IPS-15b (cell line): ENCODE measurements around the gene WBP4.
"Not testable (repeated sequence)": the region's sequence is repeated elsewhere in the genome, so short reads cannot be mapped to it uniquely, and the experiment has no call there.

Source experiments
- H3K27me3 ChIP-seq: one replicate; pipeline ENCODE4 v1.6.1; 2013; ENCODE audit warnings: low read length; ENCODE audit not compliant: control insufficient read depth, insufficient read depth
- H3K36me3 ChIP-seq: one replicate; pipeline ENCODE4 v1.6.1; 2013; ENCODE audit warnings: low read length; ENCODE audit not compliant: control insufficient read depth, insufficient read depth
- H3K4me1 ChIP-seq: one replicate; pipeline ENCODE4 v1.6.1; 2013; ENCODE audit warnings: mild to moderate bottlenecking, low read length; ENCODE audit not compliant: control insufficient read depth, insufficient read depth
- H3K4me3 ChIP-seq: one replicate; pipeline ENCODE4 v1.5.1; 2013; ENCODE audit warnings: low read depth, low read length
- H3K9ac ChIP-seq: one replicate; pipeline ENCODE4 v1.6.1; 2013; ENCODE audit warnings: low read depth, mild to moderate bottlenecking, low read length
- H3K9me3 ChIP-seq: one replicate; pipeline ENCODE4 v1.6.1; 2013; ENCODE audit warnings: mild to moderate bottlenecking, low read length; ENCODE audit not compliant: control insufficient read depth, insufficient read depth

The WBP4 gene

DNA sequence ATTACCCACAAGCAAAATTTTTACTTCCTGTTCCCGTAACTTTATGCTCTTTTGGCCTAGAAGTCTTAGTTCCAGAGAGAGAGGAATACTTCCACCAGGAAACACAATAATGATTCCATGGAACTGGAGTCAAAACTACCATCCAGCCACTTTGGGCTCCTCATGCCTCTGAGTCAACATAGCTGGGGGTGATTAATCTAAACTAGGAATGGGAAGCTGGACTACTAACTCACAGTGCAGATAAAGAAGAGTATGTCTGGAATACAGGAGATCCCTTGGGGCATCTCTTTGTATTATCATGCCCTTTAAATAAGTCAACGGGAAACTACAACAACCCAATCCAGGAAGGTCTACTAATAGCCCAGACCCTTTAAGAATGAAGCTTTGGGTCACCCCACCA is 33.3 kb upstream of the WBP4 start:
- Histone ChIP-seq H3K4me3 (no peak overlapping the region), H3K9me3 (no peaks in the 10 kb centered on the region), H3K9ac (no peak overlapping the region), H3K36me3 (no peaks in the 10 kb centered on the region), H3K4me1 (no peaks in the 10 kb centered on the region), H3K27me3 (no peaks in the 10 kb centered on the region)

- no peaks in the 10 kb centered on the region for H3K36me3 ChIP-seq
- no peak overlapping the region for H3K4me3 ChIP-seq
- H3K9me3 ChIP-seq: no peaks in the 10 kb centered on the region
- no peaks in the 10 kb centered on the region for H3K27me3 ChIP-seq
- H3K9ac ChIP-seq: no peak overlapping the region
- H3K4me1 ChIP-seq: no peaks in the 10 kb centered on the region
These were observed 31.7 kb upstream of the WBP4 start for GRCh38 chr13:41029629-41030028.

DNA sequence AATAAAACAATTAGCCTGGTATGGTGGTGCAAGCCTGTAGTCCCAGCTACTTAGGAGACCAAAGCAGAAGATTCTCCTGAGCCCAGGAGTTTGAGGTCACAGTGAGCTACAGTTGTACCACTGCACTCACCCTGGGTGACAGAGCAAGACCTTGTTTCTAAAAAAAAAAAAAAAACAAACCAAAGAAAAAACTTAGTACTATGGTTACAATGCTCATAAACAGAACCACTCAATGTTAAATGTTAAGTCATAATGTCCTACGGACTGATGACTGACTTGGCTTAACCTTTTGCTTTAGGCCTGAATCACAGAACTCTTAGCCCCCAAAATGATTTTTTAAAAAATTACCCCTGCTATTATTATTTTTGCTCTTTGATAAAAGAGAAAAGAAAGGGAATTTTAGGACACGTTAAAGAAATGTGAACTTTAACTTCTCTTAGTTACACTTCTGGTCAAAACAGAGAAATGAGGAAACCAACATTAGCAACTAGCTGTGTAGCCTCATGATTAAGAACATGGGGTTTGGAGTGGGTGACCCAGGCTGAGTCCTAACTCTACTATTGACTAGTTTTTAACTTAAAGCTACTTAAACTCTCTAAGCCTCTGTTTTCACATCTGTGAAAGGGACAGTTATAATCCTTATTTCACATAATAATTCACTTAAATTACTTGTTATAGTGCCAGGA is 28.5 kb upstream of the WBP4 start:
- Histone ChIP-seq H3K4me3 (no peak overlapping the region), H3K36me3 (no peaks in the 10 kb centered on the region), H3K9me3 (no peaks in the 10 kb centered on the region), H3K27me3 (no peaks in the 10 kb centered on the region), H3K4me1 (peaks cover 5% of the 10 kb centered on the region), H3K9ac (no peak overlapping the region)

DNA sequence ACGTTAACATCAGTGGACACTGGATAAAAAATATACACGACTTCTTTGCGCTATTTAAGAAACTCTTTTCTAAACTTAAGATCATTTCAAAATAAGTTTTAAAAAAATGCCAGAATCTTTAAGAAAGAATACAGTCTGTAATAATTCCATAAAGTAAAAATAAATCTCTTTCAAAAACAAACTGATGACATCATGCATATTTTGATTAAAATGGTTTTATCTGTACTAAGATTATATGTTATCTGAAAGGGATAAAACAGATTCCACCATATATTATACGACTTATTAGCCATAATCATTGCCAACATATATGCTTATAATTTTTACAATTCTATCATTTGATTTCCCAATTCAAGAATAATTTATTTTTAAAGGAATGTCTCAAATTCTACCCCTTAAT is 26.9 kb upstream of the WBP4 start:
- H3K9me3 ChIP-seq: no peaks in the 10 kb centered on the region
- H3K27me3 ChIP-seq: no peaks in the 10 kb centered on the region
- H3K4me3 ChIP-seq: no peak overlapping the region
- H3K36me3 ChIP-seq: no peaks in the 10 kb centered on the region
- no peak overlapping the region for H3K9ac ChIP-seq
- H3K4me1 ChIP-seq: peaks cover 5% of the 10 kb centered on the region

- no peaks in the 10 kb centered on the region for H3K9me3 ChIP-seq
- H3K4me1 ChIP-seq: peaks cover 5% of the 10 kb centered on the region
These were observed 26.4 kb upstream of the WBP4 start for GRCh38 chr13:41034881-41035280.

GRCh38 chr13:41036557-41036956 is 24.8 kb upstream of the WBP4 start:
- not testable (repeated sequence) for H3K9ac ChIP-seq, H3K9me3 ChIP-seq, H3K4me1 ChIP-seq, H3K27me3 ChIP-seq, H3K4me3 ChIP-seq, H3K36me3 ChIP-seq

More at GRCh38 chr13:41034881-41035280, 26.4 kb upstream of the WBP4 start:
- Histone ChIP-seq H3K9ac (no peak overlapping the region), H3K36me3 (no peaks in the 10 kb centered on the region), H3K4me3 (no peak overlapping the region), H3K27me3 (no peaks in the 10 kb centered on the region)

GRCh38 chr13:41039746-41040145 is 21.6 kb upstream of the WBP4 start:
- H3K36me3 ChIP-seq: no peaks in the 10 kb centered on the region
- H3K27me3 ChIP-seq: no peaks in the 10 kb centered on the region
- H3K4me1 ChIP-seq: peaks cover 5% of the 10 kb centered on the region
- H3K9ac ChIP-seq: no peak overlapping the region
- no peak overlapping the region for H3K4me3 ChIP-seq
- H3K9me3 ChIP-seq: peaks cover 5% of the 10 kb centered on the region

GRCh38 chr13:41040584-41041334 is 20.6 kb upstream of the WBP4 start:
- Histone ChIP-seq H3K9ac (no peak overlapping the region), H3K4me1 (no peaks in the 10 kb centered on the region), H3K27me3 (no peaks in the 10 kb centered on the region), H3K9me3 (peaks cover 5% of the 10 kb centered on the region), H3K36me3 (no peaks in the 10 kb centered on the region), H3K4me3 (no peak overlapping the region)

GRCh38 chr13:41042419-41042818 is 18.9 kb upstream of the WBP4 start:
- not testable (repeated sequence) for H3K36me3 ChIP-seq, H3K27me3 ChIP-seq, H3K9me3 ChIP-seq, H3K9ac ChIP-seq, H3K4me3 ChIP-seq, H3K4me1 ChIP-seq

DNA sequence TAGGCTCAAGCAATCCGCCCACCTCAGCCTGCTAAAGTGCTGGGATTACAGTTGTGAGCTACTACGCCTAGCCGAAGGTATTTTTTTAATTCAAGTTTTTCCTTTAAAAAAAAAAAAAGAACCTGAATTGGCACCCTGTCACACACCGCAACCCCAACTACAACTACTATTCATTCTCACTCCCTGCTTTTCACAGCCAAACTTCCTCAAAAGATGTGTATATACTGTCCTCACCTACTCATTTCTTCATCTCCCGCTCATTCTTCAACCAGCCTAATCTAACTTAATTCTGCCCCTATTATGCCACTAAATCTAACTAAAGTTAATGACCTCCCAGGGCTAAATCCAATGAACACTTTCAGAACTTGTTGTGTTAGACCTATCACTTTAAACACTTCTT is 12.7 kb upstream of the WBP4 start:
- no peaks in the 10 kb centered on the region for H3K27me3 ChIP-seq
- H3K9me3 ChIP-seq: peaks cover 5% of the 10 kb centered on the region
- no peak overlapping the region for H3K4me3 ChIP-seq
- H3K36me3 ChIP-seq: no peaks in the 10 kb centered on the region
- no peak overlapping the region for H3K9ac ChIP-seq
- no peaks in the 10 kb centered on the region for H3K4me1 ChIP-seq

- Histone ChIP-seq H3K36me3 (no peaks in the 10 kb centered on the region), H3K27me3 (no peaks in the 10 kb centered on the region), H3K9me3 (peaks cover 5% of the 10 kb centered on the region), H3K4me1 (no peaks in the 10 kb centered on the region), H3K9ac (no peak overlapping the region), H3K4me3 (no peak overlapping the region)
These were observed 11.5 kb upstream of the WBP4 start for GRCh38 chr13:41049480-41050440.
